Sigmoid colon (tissue), 7 donors: Measurements from ENCODE around the gene UBL4A. TPM values are rescaled to one million over a fixed set of nuclear protein-coding genes. Genes with fewer than 3 reads are reported as not detected.
"Not testable (repeated sequence)": the region's sequence is repeated elsewhere in the genome, so short reads cannot be mapped to it uniquely, and the experiment has no call there.

Experiments
- DNase-seq: peaks from one replicate; pipeline ENCODE4 v3.0.0-alpha.2; 2019
- H3K27ac ChIP-seq, 4 donors: fragments of 200-600 bp; sonication (generic); one replicate each; pipeline ENCODE4 v1.5.1; 2016 to 2019; ENCODE audit warnings: mild to moderate bottlenecking in 1 of 4
- H3K27me3 ChIP-seq, 3 donors: fragments of 200-600 bp; sonication (generic); one replicate each; pipeline ENCODE4 v1.5.1; 2019; ENCODE audit warnings: mild to moderate bottlenecking in 1 of 3
- H3K36me3 ChIP-seq, 4 donors: fragments of 200-600 bp; sonication (generic); one replicate each; pipeline ENCODE4 v1.5.1; 2016 to 2019
- H3K4me1 ChIP-seq, 4 donors: fragments of 200-600 bp; sonication (generic); one replicate each; pipeline ENCODE4 v1.5.1; 2017 to 2019
- H3K4me3 ChIP-seq, 4 donors: fragments of 200-600 bp; sonication (generic); one replicate each; pipeline ENCODE4 v1.5.1; 2017 to 2019; ENCODE audit warnings: mild to moderate bottlenecking in 2 of 4, moderate library complexity in 1 of 4
- H3K9me3 ChIP-seq, 4 donors: fragments of 200-600 bp in 3 of 4; sonication (generic) in 3 of 4; one replicate each; pipeline versions ENCODE4 v1.5.1 to v1.6.1; 2013 to 2019
- CTCF ChIP-seq, 4 experiments: fragments of 450-650 bp in 3 of 4; fragments of 200-600 bp in 1 of 4; IDR thresholded peaks; one replicate each; pipeline ENCODE4 v1.5.1; 2016 to 2019; ENCODE audit warnings: antibody characterized with exemption in 4 of 4, mild to moderate bottlenecking in 3 of 4, moderate library complexity in 2 of 4
- EP300 ChIP-seq, 4 donors: sonication (generic); formaldehyde crosslinking; IDR thresholded peaks; one replicate each; pipeline ENCODE4 v1.6.1; 2017; ENCODE audit warnings: antibody characterized with exemption in 4 of 4
- POLR2A ChIP-seq, 2 donors: fragments of 450-650 bp; IDR thresholded peaks; one replicate each; pipeline ENCODE4 v1.6.1; 2016; ENCODE audit warnings: antibody characterized with exemption in 2 of 2, mild to moderate bottlenecking in 2 of 2, moderate library complexity in 2 of 2
- POLR2AphosphoS5 ChIP-seq, 4 donors: sonication (generic); formaldehyde crosslinking; IDR thresholded peaks; one replicate each; pipeline ENCODE4 v1.6.1; 2017; ENCODE audit warnings: antibody characterized with exemption in 4 of 4
- WGBS, 2 donors: extraction: QIAGEN DNeasy Blood & Tissue Kit; methylation state at CpG; one replicate each; pipeline ENCODE4 v1.1.7; 2013; 5-methylcytosine and 5-hydroxymethylcytosine counted together
- intact Hi-C: fragments of 100-400 bp; cut with DNase I; formaldehyde crosslinking; loops from one replicate; pipeline ENCODE4 v1.15.1; 2023
- polyA plus RNA-seq, 3 donors: library from polyadenylated mRNA; stranded (reverse); fragments of 200-250 nt; gene quantifications; one replicate each; pipeline ENCODE4 v1.2.3, GENCODE V29; 2013
- total RNA-seq, 4 donors: library from RNA; depleted of rRNA; stranded (reverse); fragments of >200 nt; gene quantifications; one replicate each; pipeline ENCODE4 v1.1.0, GENCODE V29; 2016
- donor health status: healthy with polysubstance abuse.
- donor health status: Bipolar disorder and iron deficiency.
- donor health status: healthy.

UBL4A gene
- total and polyA plus RNA-seq, 7 donors: 31.6 to 51.0 (median 40.2) TPM

DNA sequence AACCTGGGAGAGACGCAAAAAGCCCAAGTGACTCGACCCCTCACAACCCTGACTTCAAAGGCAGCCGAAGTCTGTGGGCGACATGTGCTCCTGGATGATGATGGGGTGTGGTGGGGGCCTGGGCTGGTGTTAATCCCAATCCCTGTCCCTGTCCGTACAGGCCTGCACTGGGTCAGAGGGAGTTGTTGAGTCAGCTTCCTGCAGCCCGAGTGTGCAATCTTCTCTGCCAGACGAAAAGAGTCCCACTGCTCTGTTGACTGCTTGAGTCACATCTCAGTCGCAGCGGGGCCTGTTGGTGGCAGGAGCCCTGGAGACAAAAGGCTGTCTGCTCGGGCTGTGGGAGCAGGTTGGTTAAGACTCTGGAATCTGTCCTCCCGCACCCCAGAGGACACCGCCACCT lies 19.3 kb upstream of the UBL4A start:
- no peak overlapping the region for H3K4me3 ChIP-seq
- WGBS, 2 donors: 80 to 90% methylated on average over 12 of the region's 12 CpGs
- no peak for TF ChIP-seq CTCF (IDR thresholded peaks at IDR 0.05)
- TF ChIP-seq EP300 (IDR thresholded peaks at IDR 0.05): no peak
- TF ChIP-seq POLR2AphosphoS5 (IDR thresholded peaks at IDR 0.05): no peak
- no peak for TF ChIP-seq POLR2A (IDR thresholded peaks at IDR 0.05)
- H3K27me3 ChIP-seq: no peaks in the 10 kb centered on the region
- no peaks in the 10 kb centered on the region for H3K4me1 ChIP-seq
- DNase-seq: no peak
- intact Hi-C loops: no loop called here
- peaks cover 0 to 38% (median 0%) of the 10 kb centered on the region in 4 donors for H3K36me3 ChIP-seq
- H3K9me3 ChIP-seq: no peaks in the 10 kb centered on the region
- no peak overlapping the region for H3K27ac ChIP-seq

- 75 to 91% methylated on average over 3 of the region's 3 CpGs for WGBS, 2 donors
Observed at GRCh38 chrX:154502989-154503388, 16.6 kb upstream of the UBL4A start.

GRCh38 chrX:154502098-154502497 lies 15.7 kb upstream of the UBL4A start:
- DNase-seq: no peak
- Histone ChIP-seq H3K27ac (no peak overlapping the region), H3K27me3 (no peaks in the 10 kb centered on the region), H3K4me1 (no peaks in the 10 kb centered on the region), H3K9me3 (no peaks in the 10 kb centered on the region), H3K4me3 (no peak overlapping the region), H3K36me3 (peaks cover 0 to 22% (median 0%) of the 10 kb centered on the region in 4 donors)
- WGBS, 2 donors: 84% methylated on average over 8 of the region's 8 CpGs
- no peak for TF ChIP-seq POLR2A (IDR thresholded peaks at IDR 0.05)
- TF ChIP-seq EP300 (IDR thresholded peaks at IDR 0.05): no peak
- no peak for TF ChIP-seq POLR2AphosphoS5 (IDR thresholded peaks at IDR 0.05)
- intact Hi-C loops: no loop called here

More at GRCh38 chrX:154502989-154503388, 16.6 kb upstream of the UBL4A start:
- no peaks in the 10 kb centered on the region for H3K4me1 ChIP-seq
- H3K27ac ChIP-seq: no peak overlapping the region
- H3K27me3 ChIP-seq: no peaks in the 10 kb centered on the region
- TF ChIP-seq EP300 (IDR thresholded peaks at IDR 0.05): no peak
- TF ChIP-seq POLR2AphosphoS5 (IDR thresholded peaks at IDR 0.05): no peak
- TF ChIP-seq CTCF (IDR thresholded peaks at IDR 0.05): no peak
- TF ChIP-seq POLR2A (IDR thresholded peaks at IDR 0.05): no peak
- DNase-seq: no peak
- intact Hi-C loops: no loop called here
- H3K36me3 ChIP-seq: peaks cover 0 to 31% (median 0%) of the 10 kb centered on the region in 4 donors
- H3K4me3 ChIP-seq: no peak overlapping the region
- no peaks in the 10 kb centered on the region for H3K9me3 ChIP-seq

DNA sequence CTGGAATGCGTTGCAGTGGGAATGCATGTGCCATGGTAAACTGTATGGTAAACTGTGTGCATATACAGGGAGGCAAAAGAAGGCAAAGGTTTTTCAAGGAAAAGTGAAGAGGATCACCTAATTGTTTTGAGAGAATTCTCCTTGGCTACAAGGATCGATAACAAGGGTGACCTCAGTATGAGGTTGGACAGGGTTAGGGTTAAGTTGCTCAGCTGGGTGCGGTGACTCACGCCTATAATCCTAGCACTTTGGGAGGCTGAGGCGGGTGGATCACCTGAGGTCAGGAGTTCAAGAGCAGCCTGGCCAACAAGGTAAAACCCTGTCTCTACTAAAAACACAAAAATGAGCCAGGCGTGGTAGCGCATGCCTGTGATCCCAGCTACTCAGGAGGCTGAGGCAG lies 15.0 kb upstream of the UBL4A start:
- H3K4me1 ChIP-seq, H3K27me3 ChIP-seq, intact Hi-C loops, H3K27ac ChIP-seq, DNase-seq, H3K4me3 ChIP-seq, H3K9me3 ChIP-seq: not testable (repeated sequence)
- H3K36me3 ChIP-seq: peaks cover 0 to 15% (median 0%) of the 10 kb centered on the region in 4 donors
- WGBS, 2 donors: 59 to 84% methylated on average over 7 of the region's 7 CpGs

DNA sequence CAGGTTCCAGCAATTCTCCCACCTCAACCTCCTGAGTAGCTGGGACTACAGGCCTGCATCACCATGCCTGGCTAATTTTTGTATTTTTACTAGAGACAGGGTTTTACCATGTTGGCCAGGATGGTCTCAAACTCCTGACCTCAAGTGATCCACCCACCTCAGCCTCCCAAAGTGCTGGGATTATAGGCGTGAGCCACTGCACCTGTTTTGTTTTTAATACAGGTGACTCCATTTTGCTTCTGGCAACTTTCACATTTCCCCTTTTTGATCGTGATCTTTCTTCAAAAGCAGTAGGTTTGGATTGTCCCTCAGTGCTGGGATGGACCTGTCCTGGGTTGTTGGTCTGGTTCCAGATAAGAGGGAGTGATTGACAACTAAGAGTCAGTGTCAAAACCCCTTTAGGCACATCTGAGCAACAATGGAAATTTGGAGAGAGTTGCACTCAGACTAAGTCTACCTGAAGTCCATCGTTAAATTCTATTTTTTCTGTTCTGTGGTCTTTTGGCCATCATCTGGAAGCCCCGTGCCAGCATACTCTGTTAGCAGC lies 10.2 kb upstream of the UBL4A start:
- H3K27me3 ChIP-seq, H3K9me3 ChIP-seq, H3K36me3 ChIP-seq, intact Hi-C loops, H3K4me3 ChIP-seq, H3K27ac ChIP-seq, H3K4me1 ChIP-seq, DNase-seq: not testable (repeated sequence)
- 82 to 83% methylated on average over 4 of the region's 4 CpGs for WGBS, 2 donors

GRCh38 chrX:154495472-154495922 lies 9.1 kb upstream of the UBL4A start:
- DNase-seq: no peak
- H3K36me3 ChIP-seq: no peaks in the 10 kb centered on the region
- no peaks in the 10 kb centered on the region for H3K4me1 ChIP-seq
- TF ChIP-seq CTCF (IDR thresholded peaks at IDR 0.05): no peak
- TF ChIP-seq POLR2A (IDR thresholded peaks at IDR 0.05): no peak
- no peak for TF ChIP-seq POLR2AphosphoS5 (IDR thresholded peaks at IDR 0.05)
- no peak for TF ChIP-seq EP300 (IDR thresholded peaks at IDR 0.05)
- intact Hi-C loops: no loop called here
- H3K9me3 ChIP-seq: no peaks in the 10 kb centered on the region
- H3K27me3 ChIP-seq: no peaks in the 10 kb centered on the region
- 75 to 90% methylated on average over 6 of the region's 6 CpGs for WGBS, 2 donors
- H3K27ac ChIP-seq: no peak overlapping the region
- no peak overlapping the region for H3K4me3 ChIP-seq
